Adrenal gland (tissue), 12 donors: ENCODE data around the gene RGS3. TPM values are rescaled to one million over a fixed set of nuclear protein-coding genes. Genes with fewer than 3 reads are reported as not detected.

Experiments
- DNase-seq, 7 donors: peaks; one replicate each; pipeline ENCODE4 v3.0.0-alpha.2; 2019 to 2020
- H3K27ac ChIP-seq, 5 donors: fragments of 200-600 bp; sonication (generic) in 4 of 5; 1 replicate in 3 of 5; 2 replicates in 2 of 5; pipeline versions ENCODE4 v1.5.1 to v1.8.0; 2016 to 2020; ENCODE audit warnings: mild to moderate bottlenecking in 1 of 5
- H3K27me3 ChIP-seq: fragments of 200-600 bp; 2 replicates; pipeline ENCODE4 v1.8.0; 2021
- H3K36me3 ChIP-seq, 2 donors: fragments of 200-600 bp; replicated peaks in 1 of 2; 1 replicate in 1 of 2; 2 replicates in 1 of 2; pipeline versions ENCODE4 v1.5.1 to v1.8.0; 2018 to 2022
- H3K4me1 ChIP-seq, 2 donors: fragments of 200-600 bp; replicated peaks in 1 of 2; 1 replicate in 1 of 2; 2 replicates in 1 of 2; pipeline versions ENCODE4 v1.5.1 to v1.8.0; 2018 to 2021
- H3K4me3 ChIP-seq, 4 donors: fragments of 200-600 bp; sonication (generic) in 3 of 4; one replicate each; pipeline ENCODE4 v1.5.1; 2016 to 2018
- H3K9me3 ChIP-seq, 3 donors: fragments of 200-600 bp; sonication (generic) in 1 of 3; replicated peaks in 1 of 3; 1 replicate in 2 of 3; 2 replicates in 1 of 3; pipeline versions ENCODE4 v1.5.1 to v1.8.0; 2016 to 2021
- POLR2A ChIP-seq, 2 donors: fragments of 450-650 bp; IDR thresholded peaks; one replicate each; pipeline ENCODE4 v1.6.1; 2017; ENCODE audit warnings: antibody characterized with exemption in 2 of 2, mild to moderate bottlenecking in 2 of 2, moderate library complexity in 1 of 2
- WGBS, 4 donors: extraction: QIAGEN DNeasy Blood & Tissue Kit in 2 of 4; methylation state at CpG; one replicate each; pipeline versions ENCODE4 v1.1.5 to v1.1.7; 2013 to 2017; 5-methylcytosine and 5-hydroxymethylcytosine counted together
- intact Hi-C, 2 donors: fragments of 100-400 bp; cut with DNase I; formaldehyde crosslinking; loops; one replicate each; pipeline versions ENCODE4 v1.14.1 to v1.15.0; 2022 to 2023
- polyA plus RNA-seq, 3 donors: library from polyadenylated mRNA; stranded (reverse); fragments of 200-250 nt in 2 of 3; fragments of 350-450 nt in 1 of 3; fragmentation: Illumina TruSeq in 1 of 3; extraction: RNeasy Lipid Tissue Mini Kit (QIAGEN cat#74804) in 1 of 3; gene quantifications; one replicate each; pipeline ENCODE4 v1.2.3, GENCODE V29; 2013 to 2014
- total RNA-seq, 9 donors: library from RNA; depleted of rRNA in 4 of 9; stranded (reverse); fragments of >200 nt in 4 of 9; fragments of 120-200 nt in 1 of 9; fragmentation: NEBNext Ultra II Directional in 1 of 9; extraction: Animal tissue kit (Norgen Biotek cat#: 25700) in 1 of 9; gene quantifications; one replicate each; pipeline versions ENCODE4 v1.1.0 to v1.2.4, GENCODE V29; 2013 to 2023
- TF ChIP-seq, protein P1 (sequence below), 6 experiments: fragments of 450-650 bp in 4 of 6; fragments of 200-600 bp in 2 of 6; sonication (generic) in 1 of 6; IDR thresholded peaks; 1 replicate in 5 of 6; 2 replicates in 1 of 6; pipeline versions ENCODE4 v1.5.1 to v1.8.0; 2016 to 2021; ENCODE audit warnings: antibody characterized with exemption in 6 of 6, mild to moderate bottlenecking in 2 of 6, moderate library complexity in 1 of 6
- donor health status: healthy with polysubstance abuse.
- donor health status: Bipolar disorder and iron deficiency.
- donor health status: DM: yes; HTN: yes; CAD: no.
- donor health status: DM: no; HTN: no; CAD: no.
- donor health status: DM: no; HTN: no; CAD: no.
- donor health status: DM: yes; HTN: yes; CAD: no.

RGS3 gene
- total and polyA plus RNA-seq, 12 donors = 34.5 to 126 (median 65.6) TPM

DNA sequence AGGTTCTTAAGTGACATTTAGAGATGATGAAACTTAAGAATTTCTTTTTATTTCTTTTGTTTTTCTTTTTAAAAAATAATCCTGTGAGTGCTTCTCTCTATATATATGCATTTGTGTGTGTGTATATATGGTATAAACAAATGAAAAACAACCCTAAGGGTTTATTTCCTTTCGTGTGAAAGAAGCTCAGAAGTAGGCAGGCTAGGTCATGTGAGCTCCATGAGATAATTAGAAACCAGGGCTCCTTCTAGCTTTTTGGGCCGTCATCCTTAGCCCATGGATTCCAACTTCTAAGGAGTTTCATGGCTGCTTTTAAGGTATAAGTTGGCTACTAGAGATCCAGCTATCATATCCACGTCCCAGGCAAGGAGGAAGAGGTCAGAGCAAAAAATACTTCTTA is 41.8 kb upstream of the RGS3 start:
- Histone ChIP-seq H3K4me3 (no peak overlapping the region), H3K36me3 (no peaks in the 10 kb centered on the region), H3K9me3 (no peaks in the 10 kb centered on the region), H3K27me3 (no peaks in the 10 kb centered on the region), H3K4me1 (no peaks in the 10 kb centered on the region), H3K27ac (no peak overlapping the region)
- TF ChIP-seq POLR2A (IDR thresholded peaks at IDR 0.05) = no peak
- TF ChIP-seq, protein P1, sequence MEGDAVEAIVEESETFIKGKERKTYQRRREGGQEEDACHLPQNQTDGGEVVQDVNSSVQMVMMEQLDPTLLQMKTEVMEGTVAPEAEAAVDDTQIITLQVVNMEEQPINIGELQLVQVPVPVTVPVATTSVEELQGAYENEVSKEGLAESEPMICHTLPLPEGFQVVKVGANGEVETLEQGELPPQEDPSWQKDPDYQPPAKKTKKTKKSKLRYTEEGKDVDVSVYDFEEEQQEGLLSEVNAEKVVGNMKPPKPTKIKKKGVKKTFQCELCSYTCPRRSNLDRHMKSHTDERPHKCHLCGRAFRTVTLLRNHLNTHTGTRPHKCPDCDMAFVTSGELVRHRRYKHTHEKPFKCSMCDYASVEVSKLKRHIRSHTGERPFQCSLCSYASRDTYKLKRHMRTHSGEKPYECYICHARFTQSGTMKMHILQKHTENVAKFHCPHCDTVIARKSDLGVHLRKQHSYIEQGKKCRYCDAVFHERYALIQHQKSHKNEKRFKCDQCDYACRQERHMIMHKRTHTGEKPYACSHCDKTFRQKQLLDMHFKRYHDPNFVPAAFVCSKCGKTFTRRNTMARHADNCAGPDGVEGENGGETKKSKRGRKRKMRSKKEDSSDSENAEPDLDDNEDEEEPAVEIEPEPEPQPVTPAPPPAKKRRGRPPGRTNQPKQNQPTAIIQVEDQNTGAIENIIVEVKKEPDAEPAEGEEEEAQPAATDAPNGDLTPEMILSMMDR (IDR thresholded peaks at IDR 0.05) = no peak
- DNase-seq = no peak
- intact Hi-C loops = no loop called here
- WGBS, 4 donors = 75 to 92% (median 82%) methylated on average over 3 of the region's 3 CpGs

- no peak overlapping the region for H3K27ac ChIP-seq
- H3K36me3 ChIP-seq = no peaks in the 10 kb centered on the region
- no peaks in the 10 kb centered on the region for H3K27me3 ChIP-seq
- TF ChIP-seq POLR2A (IDR thresholded peaks at IDR 0.05) = no peak
- TF ChIP-seq, protein P1 (IDR thresholded peaks at IDR 0.05) = no peak
- 49 to 67% (median 58%) methylated on average over 2 of the region's 2 CpGs for WGBS, 4 donors
- H3K4me3 ChIP-seq = no peak overlapping the region
- no peak for DNase-seq
- H3K4me1 ChIP-seq = no peaks in the 10 kb centered on the region
- intact Hi-C loops = no loop called here
- no peaks in the 10 kb centered on the region for H3K9me3 ChIP-seq
Observed at GRCh38 chr9:113425072-113425471, 38.5 kb upstream of the RGS3 start.

- Histone ChIP-seq H3K9me3 (no peaks in the 10 kb centered on the region), H3K27ac (no peak overlapping the region), H3K36me3 (no peaks in the 10 kb centered on the region), H3K27me3 (no peaks in the 10 kb centered on the region), H3K4me3 (no peak overlapping the region), H3K4me1 (no peaks in the 10 kb centered on the region)
- DNase-seq = no peak
- WGBS, 4 donors = 44 to 80% (median 71%) methylated on average over 1 of the region's 1 CpG
- no peak for TF ChIP-seq POLR2A (IDR thresholded peaks at IDR 0.05)
- TF ChIP-seq, protein P1 (IDR thresholded peaks at IDR 0.05) = no peak
- intact Hi-C loops = no loop called here
Observed at GRCh38 chr9:113426701-113427100, 36.8 kb upstream of the RGS3 start.

GRCh38 chr9:113427629-113428028 is 35.9 kb upstream of the RGS3 start:
- Histone ChIP-seq H3K9me3 (no peaks in the 10 kb centered on the region), H3K4me1 (no peaks in the 10 kb centered on the region), H3K27ac (no peak overlapping the region), H3K36me3 (no peaks in the 10 kb centered on the region), H3K4me3 (no peak overlapping the region), H3K27me3 (no peaks in the 10 kb centered on the region)
- WGBS, 4 donors = 89 to 96% (median 93%) methylated on average over 2 of the region's 2 CpGs
- TF ChIP-seq POLR2A (IDR thresholded peaks at IDR 0.05) = no peak
- TF ChIP-seq, protein P1 (IDR thresholded peaks at IDR 0.05) = no peak
- DNase-seq = no peak
- intact Hi-C loops = no loop called here
